Ureter (tissue), 1 donor: ENCODE data around the gene BMPER. TPM values are rescaled to one million over a fixed set of nuclear protein-coding genes. Genes with fewer than 3 reads are reported as not detected.

Source experiments
- DNase-seq: peaks from one replicate; pipeline ENCODE4 v3.0.0-alpha.2; 2020; ENCODE audit warnings: low spot score
- total RNA-seq: library from RNA; stranded (reverse); gene quantifications from one replicate; pipeline ENCODE4 v1.2.4, GENCODE V29; 2023
- donor health status: DM: yes; HTN: yes; CAD: no.

The BMPER gene
- total RNA-seq, 1 donor from 2014 or later, result 6.8 TPM

DNA sequence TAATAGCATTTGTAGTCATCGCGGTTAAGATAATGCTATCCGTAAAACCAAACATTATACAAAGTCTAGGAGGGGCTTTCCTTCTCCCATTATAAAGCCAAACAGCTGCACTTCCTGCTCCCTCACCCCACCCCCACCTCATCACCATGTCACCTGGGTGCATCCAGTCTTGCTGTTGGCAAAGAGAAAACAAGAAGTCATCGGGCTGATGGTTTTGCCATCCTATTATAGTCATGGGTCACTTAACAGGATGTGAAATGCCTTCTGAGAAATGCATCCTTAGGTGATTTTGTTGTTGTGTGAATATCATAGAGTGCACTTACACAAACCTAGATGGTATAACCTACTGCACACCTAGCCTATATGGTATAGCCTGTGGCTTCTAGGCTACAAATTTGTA, 157.0 kb downstream of the BMPER start:
- no peak for DNase-seq

DNA sequence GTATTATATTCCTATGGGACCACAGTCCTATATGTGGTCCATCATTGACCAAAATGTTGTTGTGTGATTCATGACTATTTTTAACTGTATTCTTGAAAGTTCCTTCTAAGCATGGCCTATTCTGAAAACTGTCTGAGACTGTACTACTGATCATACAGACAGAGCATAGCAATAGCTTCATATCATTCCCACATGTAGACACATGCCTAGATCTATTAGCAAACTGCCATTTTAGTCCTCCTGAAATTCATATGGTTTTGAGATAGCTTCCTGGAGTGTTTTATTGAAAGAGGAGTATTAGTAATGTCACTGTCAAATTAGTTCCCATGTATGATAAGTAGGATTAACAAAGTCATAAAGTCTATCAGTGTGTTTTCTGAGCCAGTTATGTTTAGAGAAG, 157.5 kb downstream of the BMPER start:
- DNase-seq, result no peak

DNA sequence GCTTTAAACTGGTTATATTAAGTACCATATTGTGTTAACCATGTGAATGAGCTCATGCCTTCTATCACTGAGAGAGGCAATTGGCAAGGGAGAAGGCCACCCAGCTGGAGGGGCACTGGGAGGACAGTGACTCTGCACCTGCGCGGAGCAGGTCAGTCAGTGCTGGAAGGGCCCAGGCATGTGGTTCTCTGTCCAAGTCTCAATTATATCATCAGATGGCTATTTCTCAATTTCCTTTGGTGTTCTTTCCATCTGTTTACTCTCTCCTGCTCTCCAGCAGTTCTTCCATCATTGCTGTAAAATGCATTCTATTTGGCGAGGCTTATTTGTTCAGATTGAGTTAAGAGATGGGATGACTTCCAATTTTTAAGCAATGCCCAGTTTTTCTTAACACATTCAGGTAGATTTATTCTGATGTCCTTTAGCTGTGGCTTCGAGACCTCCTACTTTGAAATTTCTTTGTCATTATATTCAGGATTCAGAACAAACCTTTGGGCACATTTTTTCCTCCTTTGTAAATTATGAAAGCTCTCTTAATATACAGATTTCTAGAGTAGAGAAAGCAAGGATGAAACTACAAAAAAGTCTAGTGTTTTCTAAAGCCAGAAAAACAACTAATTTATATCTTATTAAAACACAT, 159.3 kb downstream of the BMPER start:
- DNase-seq, result no peak

DNA sequence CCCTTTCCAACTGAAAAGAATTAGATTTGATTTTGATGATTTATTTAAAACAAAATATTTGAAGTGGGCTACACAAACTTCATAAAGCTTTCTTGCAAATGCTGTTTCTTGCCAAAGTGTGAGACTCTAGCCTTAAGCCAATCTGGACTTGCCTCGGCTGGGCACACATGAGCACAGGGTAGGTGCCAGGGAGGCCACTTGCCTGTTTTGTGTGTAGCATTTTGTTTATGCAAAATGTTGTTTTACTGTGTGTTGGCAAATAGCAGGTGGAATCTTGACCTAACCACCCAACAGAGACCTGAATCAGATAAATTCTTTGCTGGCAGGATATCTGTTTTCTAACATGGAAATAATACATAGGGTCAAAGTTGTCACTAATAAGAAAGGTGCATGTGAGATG, 161.1 kb downstream of the BMPER start:
- DNase-seq, result no peak

DNA sequence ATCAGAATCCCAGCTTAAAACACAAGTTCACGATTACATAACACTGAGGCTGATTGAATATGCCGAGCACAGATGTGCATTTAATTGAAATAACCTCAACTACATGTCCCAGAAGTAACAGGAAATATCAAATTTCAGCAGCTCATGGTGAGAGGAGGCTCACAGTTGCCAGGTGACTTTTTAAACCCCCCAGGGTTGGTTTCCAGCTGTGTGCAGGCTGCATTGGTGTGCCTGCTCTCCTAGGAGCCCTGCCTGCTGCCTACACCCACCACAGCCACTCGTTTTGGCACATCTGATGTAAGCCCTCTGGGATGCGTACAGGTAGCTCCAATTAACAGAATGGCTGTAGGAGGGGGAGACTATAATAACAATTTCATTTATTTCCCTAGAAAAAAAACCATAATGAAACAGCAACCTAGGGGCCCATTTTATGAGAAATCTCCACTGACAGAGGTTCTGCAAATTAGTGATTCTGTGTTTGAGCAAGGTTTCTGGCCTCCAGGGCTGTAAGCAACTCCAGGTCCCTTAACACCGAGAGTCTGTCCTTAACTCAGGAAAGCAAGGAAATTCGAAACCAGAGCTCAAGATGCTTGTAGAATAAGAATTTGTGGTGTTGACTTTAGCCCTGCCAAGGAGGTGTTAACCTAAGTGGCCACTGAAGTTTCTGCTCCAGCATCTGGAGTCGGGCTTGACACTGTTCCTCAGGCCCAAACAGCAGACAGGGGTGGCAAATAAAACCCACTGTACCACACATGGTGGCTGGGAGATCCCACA, 161.9 kb downstream of the BMPER start:
- DNase-seq, result no peak

DNA sequence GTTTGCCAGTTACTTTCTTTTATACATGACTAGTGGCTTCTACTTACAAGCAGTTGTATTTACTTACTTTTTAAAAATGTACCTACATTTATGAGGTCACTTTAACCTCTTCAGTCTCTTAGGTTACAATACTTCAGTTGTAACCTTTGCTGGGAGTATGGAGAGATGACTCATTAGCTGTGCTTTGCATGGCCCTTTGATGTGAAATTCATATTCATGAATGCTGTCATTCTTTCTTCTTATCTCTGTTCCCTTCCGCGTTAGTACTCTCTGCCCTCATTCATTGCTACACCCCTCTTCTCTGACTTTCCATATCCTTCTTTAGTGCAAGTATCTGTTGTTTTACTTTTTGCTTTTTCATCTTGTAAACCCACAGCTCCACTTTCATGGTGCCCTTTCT, 164.3 kb downstream of the BMPER start:
- no peak for DNase-seq

DNA sequence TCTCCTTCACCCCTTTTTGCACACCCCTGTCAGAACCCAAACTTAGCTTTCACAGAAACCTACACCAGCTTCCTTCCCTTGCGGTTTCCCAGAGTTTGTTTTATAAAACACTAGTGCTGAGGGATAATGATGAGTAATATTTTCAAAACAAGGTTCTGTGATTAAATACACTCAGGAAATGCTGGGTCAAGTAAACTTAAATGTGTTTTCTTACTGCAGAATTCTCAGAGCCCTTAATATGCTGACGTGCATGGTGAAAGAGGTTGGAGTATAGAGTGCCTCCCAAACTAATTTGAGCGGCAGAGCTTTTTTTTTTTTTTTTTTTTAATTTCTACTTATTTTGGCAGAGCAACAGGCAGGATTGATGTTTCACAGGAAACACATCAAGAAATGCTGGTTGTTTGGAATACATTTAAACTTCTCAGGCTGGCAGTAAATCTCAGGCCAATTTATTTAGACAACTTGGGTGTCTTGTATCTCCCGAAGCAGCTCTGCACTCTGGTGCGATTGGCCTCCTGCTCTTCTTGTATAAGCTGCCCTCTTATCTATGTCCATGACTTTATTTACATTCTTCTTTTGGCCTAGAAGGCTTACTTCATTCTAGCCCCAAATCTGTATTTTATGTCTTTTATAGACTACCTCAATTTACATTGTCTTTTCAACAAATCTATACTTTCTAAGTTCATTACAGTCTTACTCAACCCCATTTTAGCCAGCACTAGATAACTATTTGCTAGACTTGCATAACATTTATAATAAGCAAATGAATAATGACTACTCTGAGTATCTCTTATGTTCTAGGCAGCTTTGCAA, 165.4 kb downstream of the BMPER start:
- no peak for DNase-seq

DNA sequence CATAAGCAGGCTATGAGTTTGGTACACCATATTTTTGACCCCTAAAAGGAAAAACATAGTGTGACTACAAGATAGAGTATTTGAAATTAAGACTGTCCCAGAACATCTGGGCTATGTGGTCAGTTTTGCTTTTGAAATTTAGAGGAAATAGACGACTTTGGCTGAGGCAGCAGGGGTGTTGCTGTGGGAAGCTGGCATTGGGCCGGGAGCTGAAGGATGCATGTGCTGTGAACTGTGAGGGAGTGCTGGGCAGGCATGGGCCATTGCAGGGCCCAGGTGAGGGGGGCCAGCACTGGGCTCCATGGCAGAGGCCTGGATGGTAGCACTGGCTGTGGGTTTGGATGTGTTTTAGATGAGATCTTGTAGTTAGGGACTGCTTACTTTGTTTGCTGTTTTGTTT, 168.3 kb downstream of the BMPER start:
- no peak for DNase-seq

DNA sequence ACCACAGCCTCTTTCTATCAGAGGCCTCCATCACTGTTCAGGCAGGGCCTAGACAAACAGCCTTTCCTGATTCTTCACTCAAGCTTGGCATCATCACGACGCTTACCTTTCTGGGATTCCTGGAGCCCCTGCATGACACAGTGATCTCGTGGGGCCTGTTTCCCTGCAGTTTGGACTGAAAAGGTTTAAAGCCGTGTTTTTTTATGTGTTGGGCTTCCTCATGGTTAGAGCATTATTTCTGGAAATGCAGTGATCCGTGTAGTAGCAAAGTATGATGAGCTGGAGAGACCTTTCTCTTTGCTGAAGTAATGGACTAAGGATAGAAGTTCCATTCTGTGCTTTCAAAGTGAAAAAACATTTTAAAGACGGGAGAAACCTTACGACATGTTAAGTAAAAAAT, 169.1 kb downstream of the BMPER start:
- DNase-seq, result no peak

DNA sequence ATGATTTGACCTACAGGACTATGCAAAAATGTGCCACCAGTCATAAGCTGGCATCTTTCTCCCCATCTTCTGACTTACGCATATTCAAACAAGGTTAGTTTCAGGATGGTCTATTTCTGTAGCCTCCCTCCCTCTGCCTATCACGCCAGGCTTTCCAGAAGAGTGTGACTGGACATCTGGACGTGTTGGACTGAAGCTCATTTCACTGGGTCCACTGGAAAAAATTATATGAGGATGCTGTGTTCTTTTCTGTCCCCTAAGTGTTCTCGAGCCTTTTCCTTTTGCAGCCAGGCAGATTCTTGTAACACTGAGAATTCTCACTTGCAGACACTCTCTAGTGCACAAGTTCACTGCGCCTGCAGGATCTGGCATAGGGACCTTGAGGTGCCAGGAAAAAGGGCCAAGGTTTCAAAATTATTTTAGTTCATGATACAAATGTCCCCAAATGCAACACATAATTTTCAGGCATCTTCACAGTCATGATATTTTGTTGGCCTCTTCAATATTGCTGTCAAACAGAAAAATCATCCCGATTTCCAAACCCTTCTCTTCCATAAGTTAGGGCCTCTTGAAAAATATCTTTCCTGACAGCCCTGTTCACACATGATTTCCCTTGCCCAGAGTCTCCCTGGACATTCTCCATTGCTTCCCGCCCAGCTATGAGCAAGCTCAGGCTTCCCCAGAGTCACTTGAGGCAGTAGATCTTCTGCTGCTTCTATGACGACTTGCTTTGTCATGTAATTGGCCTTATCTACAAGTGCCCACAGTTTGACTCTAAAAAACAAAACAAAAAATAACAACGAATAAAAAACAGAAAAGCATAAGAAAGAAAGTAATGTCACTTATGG, 170.4 kb downstream of the BMPER start:
- DNase-seq, result no peak

DNA sequence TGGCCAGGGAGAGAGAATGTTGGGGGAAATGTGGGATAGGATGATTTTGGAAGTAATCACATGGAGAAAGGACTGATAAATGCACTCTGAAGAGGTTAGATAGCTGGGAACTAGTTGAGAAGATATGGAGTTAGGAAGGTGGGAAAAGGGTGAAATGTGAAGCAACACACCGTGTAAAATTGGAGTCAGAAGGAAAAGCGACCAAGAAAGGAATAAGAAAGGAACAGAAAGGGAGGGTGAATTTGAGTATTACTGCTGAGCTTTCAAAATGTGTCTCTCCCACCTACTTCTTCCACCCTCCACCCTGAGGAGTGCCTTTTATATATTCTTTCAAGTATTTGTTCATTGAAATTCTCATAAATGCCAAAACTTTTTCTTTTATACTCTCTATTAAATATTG, 171.8 kb downstream of the BMPER start:
- DNase-seq, result no peak

DNA sequence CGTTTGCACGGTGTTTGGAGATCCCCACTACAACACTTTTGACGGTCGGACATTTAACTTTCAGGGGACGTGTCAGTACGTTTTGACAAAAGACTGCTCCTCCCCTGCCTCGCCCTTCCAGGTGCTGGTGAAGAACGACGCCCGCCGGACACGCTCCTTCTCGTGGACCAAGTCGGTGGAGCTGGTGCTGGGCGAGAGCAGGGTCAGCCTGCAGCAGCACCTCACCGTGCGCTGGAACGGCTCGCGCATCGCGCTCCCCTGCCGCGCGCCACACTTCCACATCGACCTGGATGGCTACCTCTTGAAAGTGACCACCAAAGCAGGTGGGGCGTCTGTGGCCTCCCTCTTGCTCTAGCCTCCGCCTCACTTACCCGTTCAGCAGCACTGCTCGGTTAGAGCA, 173.5 kb downstream of the BMPER start:
- no peak for DNase-seq

DNA sequence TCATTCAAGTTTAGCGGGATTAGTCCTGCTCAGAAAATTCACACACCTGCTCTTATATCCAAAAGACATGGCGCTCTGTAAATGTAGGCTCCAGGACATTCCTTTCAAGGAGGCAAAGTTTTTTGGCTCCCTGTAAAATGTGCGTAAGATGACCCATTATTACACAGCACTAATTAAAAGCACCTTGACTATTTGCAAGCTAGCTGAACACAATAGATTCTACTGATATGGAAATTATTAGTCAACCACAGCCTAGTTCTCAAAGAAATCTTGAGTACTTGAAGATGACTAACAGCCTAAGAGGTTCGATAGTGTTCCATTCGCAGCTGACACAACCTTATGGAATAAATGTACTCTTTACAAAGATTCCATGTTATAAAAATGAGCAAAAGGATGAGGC, 175.2 kb downstream of the BMPER start:
- no peak for DNase-seq

DNA sequence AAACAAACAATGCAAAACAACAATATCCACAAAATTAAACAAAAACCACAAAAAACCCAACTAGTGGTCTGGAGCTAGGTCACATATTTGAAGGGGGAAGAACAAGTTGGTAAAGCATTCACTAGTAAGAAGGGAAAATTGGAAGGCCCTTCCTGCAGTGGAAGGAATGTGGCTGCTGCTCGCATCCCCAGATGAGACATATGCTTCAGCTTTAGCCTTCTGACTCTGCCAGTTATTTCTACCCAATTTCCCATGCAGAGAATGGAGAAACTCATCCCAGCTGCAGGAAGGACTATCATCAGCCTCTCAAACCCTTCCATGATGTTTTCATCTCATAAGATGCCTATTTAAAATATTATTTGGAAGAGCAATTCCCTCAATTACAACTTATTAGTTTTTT, 176.6 kb downstream of the BMPER start:
- DNase-seq, result no peak

DNA sequence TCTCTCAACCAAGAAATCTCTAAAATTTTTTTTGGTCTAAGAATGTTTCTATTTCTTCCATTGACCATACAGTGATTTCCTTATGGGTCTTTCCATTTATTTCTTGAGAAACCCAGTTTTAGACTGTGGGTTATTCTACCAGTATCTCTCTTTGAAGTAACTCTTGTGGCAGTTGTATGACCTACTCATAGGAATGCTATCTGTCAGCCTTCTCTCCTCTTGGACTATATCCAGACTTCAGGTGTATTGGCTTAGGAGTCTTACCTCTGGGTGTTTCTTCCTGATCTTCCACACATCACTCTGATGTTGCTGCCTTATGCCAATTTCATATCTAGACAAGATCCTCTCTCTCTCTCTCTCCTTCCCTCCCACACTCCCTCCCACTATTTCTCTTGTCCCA, 178.1 kb downstream of the BMPER start:
- no peak for DNase-seq

DNA sequence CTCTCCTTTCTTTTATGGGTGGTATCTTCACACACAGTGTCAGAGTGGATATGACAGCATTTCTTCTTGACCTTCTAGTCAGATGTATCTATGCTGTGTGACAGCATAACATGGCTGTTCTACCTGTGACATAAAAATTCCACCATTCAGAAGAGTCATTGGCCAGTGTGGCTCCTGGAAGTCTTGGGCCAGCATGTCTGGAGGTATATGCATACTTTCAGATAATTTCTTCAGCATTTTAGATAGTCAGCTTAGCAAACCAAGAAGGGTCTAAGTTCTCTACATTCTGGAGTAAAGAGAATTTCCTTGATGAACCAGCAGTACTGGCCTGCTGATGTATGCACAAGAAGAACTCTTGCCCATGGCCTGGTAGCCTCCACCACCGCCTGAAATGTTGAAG, 179.3 kb downstream of the BMPER start:
- no peak for DNase-seq

DNA sequence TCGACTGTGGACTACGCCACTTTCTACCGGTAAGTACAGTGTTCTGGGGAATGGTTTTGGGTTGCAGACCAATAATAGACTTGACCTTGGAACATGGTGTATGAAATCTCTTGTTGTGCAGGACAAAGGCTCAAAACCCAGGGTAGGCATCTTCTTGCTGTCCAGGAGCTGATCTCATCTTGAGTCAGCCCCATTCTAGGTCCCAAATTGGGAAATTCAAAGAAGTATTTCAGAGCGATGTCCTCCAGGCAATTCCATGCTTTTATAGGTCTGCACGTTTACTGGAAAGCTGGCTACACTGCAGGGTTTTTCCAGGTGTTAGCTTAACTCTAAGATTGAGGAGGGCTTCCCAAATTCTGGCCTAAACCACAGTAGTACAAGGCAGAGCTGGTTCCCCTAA, 180.7 kb downstream of the BMPER start:
- no peak for DNase-seq

DNA sequence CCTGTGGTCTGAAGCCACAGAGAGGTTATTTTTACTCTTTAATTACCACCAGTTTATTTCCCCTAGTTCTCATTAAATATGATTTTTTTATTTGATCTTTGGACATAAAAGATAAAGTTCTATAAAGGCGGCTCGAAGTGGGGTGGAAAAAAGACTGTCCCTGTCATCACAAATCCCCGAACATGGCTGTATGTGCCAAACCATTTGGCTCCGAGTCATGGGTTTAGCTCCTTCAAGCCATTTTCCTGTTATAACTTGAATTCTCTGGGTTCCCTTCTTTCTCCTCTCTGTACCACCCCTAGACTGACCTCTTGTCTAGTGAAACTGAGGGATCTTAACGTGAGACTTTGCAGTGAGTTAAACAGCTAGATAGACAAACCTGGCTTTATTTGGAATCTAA, 181.6 kb downstream of the BMPER start:
- DNase-seq, result no peak

DNA sequence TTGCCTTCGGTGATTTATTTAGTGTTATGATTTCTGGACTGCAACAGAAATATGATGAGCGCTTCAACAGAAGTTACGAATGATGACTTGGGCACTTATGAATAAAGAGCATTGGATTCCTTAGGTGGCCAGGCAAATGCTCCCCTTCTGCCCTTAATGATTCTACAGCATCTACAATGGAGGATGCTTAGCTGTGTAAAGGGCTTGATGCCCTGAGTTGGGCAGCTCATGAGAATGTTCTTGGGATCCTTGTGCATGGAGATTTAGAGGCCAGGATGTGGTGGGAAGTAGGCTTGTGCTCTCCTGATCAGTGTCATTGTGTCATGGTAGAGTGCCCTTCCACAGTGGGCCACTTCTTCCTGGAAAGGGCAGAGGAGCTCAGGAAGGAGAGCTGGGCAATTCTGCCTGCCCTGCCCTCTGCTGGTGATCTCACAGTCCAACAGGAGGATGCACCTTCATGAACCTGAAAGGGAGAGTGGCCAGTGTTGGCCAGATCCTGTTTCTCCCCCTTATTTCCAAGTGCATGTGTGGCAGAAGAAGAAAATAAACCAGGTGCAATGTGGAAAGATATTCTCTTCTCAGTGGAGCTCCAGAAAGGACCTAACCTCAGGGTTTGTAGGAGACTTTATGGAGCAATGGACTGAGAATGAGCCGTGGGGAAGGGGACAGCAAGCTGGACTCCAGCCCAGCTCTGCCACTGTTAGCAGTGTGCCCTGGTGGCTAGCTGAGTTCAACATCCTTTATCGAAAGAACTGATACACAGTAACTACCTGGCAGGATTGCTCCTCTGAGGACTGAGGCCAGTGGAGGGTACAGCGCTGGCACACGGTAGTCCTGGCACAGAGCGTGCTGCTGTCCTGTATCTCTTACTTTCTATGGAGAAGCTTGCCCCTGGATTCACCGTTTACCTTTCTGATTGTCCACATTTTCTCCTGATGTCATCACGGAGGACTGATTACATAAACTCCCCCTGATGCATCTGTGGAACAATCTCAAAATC, 182.9 kb downstream of the BMPER start:
- DNase-seq, result no peak

DNA sequence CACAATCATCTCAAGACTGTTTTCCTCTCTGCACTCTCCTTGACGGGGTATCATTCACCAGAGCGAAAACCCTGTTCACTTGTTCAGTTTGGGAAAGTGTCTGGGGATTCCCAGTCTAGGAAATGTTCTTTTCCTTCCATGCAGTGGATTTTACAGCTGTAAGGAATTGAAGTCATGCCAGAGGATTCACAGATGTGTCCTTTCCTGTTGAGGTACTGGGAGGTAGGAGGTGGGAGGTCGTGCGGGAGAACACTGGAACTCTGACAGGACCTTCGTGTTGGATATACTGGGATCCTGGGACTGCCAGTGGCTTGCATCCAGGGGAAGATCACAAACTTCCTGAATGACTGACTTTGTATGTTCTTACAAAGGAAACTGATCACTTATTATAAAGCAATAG, 185.5 kb downstream of the BMPER start:
- no peak for DNase-seq
